Suprapubic skin (tissue), 4 donors: ENCODE results near the gene TSHZ1. TPM values are rescaled to one million over a fixed set of nuclear protein-coding genes. Genes with fewer than 3 reads are reported as not detected.
"Not testable (repeated sequence)": the region's sequence is repeated elsewhere in the genome, so short reads cannot be mapped to it uniquely, and the experiment has no call there.

Source experiments
- DNase-seq, 2 donors: peaks; one replicate each; pipeline ENCODE4 v3.0.0-alpha.2; 2019; ENCODE audit warnings: low spot score in 2 of 2
- H3K27ac ChIP-seq: fragments of 200-600 bp; sonication (generic); one replicate; pipeline ENCODE4 v1.5.1; 2019
- H3K27me3 ChIP-seq: fragments of 200-600 bp; sonication (generic); one replicate; pipeline ENCODE4 v1.5.1; 2019
- H3K36me3 ChIP-seq: fragments of 200-600 bp; sonication (generic); one replicate; pipeline ENCODE4 v1.5.1; 2019
- H3K4me1 ChIP-seq: fragments of 200-600 bp; sonication (generic); one replicate; pipeline ENCODE4 v1.5.1; 2019
- H3K4me3 ChIP-seq: fragments of 200-600 bp; sonication (generic); one replicate; pipeline ENCODE4 v1.5.1; 2019; ENCODE audit warnings: mild to moderate bottlenecking
- H3K9me3 ChIP-seq: fragments of 200-600 bp; sonication (generic); one replicate; pipeline ENCODE4 v1.5.1; 2019
- EP300 ChIP-seq: sonication (generic); formaldehyde crosslinking; IDR thresholded peaks from one replicate; pipeline ENCODE4 v1.6.1; 2017; ENCODE audit warnings: antibody characterized with exemption
- POLR2A ChIP-seq, 2 donors: fragments of 450-650 bp; IDR thresholded peaks; one replicate each; pipeline ENCODE4 v1.6.1; 2017; ENCODE audit warnings: antibody characterized with exemption in 2 of 2, mild to moderate bottlenecking in 2 of 2, moderate library complexity in 2 of 2
- POLR2AphosphoS5 ChIP-seq, 3 donors: sonication (generic); formaldehyde crosslinking; IDR thresholded peaks; one replicate each; pipeline ENCODE4 v1.6.1; 2017; ENCODE audit warnings: antibody characterized with exemption in 3 of 3
- WGBS: methylation state at CpG from one replicate; pipeline ENCODE4 v1.1.5; 2018; 5-methylcytosine and 5-hydroxymethylcytosine counted together
- total RNA-seq, 4 donors: library from RNA; depleted of rRNA; stranded (reverse); fragments of >200 nt; gene quantifications; one replicate each; pipeline ENCODE4 v1.1.0, GENCODE V29; 2016
- TF ChIP-seq, protein P1 (sequence below), 2 donors: fragments of 200-600 bp in 1 of 2; fragments of 450-650 bp in 1 of 2; sonication (generic) in 1 of 2; IDR thresholded peaks; one replicate each; pipeline ENCODE4 v1.5.1; 2016 to 2019; ENCODE audit warnings: antibody characterized with exemption in 2 of 2, mild to moderate bottlenecking in 1 of 2, moderate library complexity in 1 of 2

TSHZ1 gene
- total RNA-seq, 4 donors from 2014 or later: 15.2 to 24.5 (median 20.3) TPM

GRCh38 chr18:75183524-75183923 lies 27.1 kb upstream of the TSHZ1 start:
- Histone ChIP-seq H3K9me3 (no peaks in the 10 kb centered on the region), H3K4me3 (no peak overlapping the region), H3K27me3 (no peaks in the 10 kb centered on the region), H3K4me1 (peaks cover 4% of the 10 kb centered on the region), H3K36me3 (no peaks in the 10 kb centered on the region), H3K27ac (no peak overlapping the region)
- no peak for TF ChIP-seq POLR2A (IDR thresholded peaks at IDR 0.05)
- TF ChIP-seq, protein P1, sequence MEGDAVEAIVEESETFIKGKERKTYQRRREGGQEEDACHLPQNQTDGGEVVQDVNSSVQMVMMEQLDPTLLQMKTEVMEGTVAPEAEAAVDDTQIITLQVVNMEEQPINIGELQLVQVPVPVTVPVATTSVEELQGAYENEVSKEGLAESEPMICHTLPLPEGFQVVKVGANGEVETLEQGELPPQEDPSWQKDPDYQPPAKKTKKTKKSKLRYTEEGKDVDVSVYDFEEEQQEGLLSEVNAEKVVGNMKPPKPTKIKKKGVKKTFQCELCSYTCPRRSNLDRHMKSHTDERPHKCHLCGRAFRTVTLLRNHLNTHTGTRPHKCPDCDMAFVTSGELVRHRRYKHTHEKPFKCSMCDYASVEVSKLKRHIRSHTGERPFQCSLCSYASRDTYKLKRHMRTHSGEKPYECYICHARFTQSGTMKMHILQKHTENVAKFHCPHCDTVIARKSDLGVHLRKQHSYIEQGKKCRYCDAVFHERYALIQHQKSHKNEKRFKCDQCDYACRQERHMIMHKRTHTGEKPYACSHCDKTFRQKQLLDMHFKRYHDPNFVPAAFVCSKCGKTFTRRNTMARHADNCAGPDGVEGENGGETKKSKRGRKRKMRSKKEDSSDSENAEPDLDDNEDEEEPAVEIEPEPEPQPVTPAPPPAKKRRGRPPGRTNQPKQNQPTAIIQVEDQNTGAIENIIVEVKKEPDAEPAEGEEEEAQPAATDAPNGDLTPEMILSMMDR (IDR thresholded peaks at IDR 0.05): no peak
- TF ChIP-seq POLR2AphosphoS5 (IDR thresholded peaks at IDR 0.05): no peak
- TF ChIP-seq EP300: no peak
- 85% methylated on average over 5 of the region's 5 CpGs for WGBS
- no peak for DNase-seq

GRCh38 chr18:75183973-75184493 lies 26.6 kb upstream of the TSHZ1 start:
- WGBS: 93% methylated on average over 12 of the region's 14 CpGs
- no peaks in the 10 kb centered on the region for H3K36me3 ChIP-seq
- no peak for DNase-seq

DNA sequence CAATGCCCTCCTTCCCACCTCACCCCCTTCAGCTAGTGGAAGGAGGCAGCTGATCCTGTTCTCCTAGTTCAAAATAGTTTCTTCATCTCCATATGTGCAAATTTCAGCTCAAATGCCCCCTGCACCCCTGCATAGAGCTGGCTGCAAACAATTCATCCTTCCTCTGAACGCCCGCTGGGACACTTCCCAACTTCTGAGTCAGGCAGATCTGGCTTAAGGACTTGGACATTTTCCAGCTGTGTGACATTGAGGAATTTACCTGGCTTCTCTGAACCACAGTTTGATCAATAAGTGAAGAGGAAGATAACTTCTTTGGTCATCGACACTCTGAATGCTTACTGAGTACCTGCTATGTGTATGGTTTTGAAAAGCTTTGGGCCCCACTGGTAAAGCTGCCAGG lies 25.1 kb upstream of the TSHZ1 start:
- Histone ChIP-seq H3K27me3 (no peaks in the 10 kb centered on the region), H3K9me3 (no peaks in the 10 kb centered on the region), H3K27ac (no peak overlapping the region), H3K4me3 (no peak overlapping the region), H3K36me3 (no peaks in the 10 kb centered on the region), H3K4me1 (peaks cover 4% of the 10 kb centered on the region)
- WGBS: 70% methylated on average over 3 of the region's 3 CpGs
- DNase-seq: no peak
- TF ChIP-seq, protein P1 (IDR thresholded peaks at IDR 0.05): no peak
- TF ChIP-seq POLR2AphosphoS5 (IDR thresholded peaks at IDR 0.05): no peak
- TF ChIP-seq POLR2A (IDR thresholded peaks at IDR 0.05): no peak
- no peak for TF ChIP-seq EP300

More at GRCh38 chr18:75183973-75184493, 26.6 kb upstream of the TSHZ1 start:
- H3K4me1 ChIP-seq: peaks cover 4% of the 10 kb centered on the region
- no peaks in the 10 kb centered on the region for H3K9me3 ChIP-seq
- H3K4me3 ChIP-seq: no peak overlapping the region
- no peak overlapping the region for H3K27ac ChIP-seq
- TF ChIP-seq EP300 (no peak), POLR2AphosphoS5 (IDR thresholded peaks at IDR 0.05) (no peak), POLR2A (IDR thresholded peaks at IDR 0.05) (no peak)
- TF ChIP-seq, protein P1 (IDR thresholded peaks at IDR 0.05): no peak
- no peaks in the 10 kb centered on the region for H3K27me3 ChIP-seq

- H3K27ac ChIP-seq, H3K27me3 ChIP-seq, H3K4me1 ChIP-seq, H3K4me3 ChIP-seq, H3K9me3 ChIP-seq, DNase-seq, H3K36me3 ChIP-seq: not testable (repeated sequence)
- WGBS: 81% methylated on average over 4 of the region's 4 CpGs
These were observed 22.9 kb upstream of the TSHZ1 start for GRCh38 chr18:75187702-75188101.

DNA sequence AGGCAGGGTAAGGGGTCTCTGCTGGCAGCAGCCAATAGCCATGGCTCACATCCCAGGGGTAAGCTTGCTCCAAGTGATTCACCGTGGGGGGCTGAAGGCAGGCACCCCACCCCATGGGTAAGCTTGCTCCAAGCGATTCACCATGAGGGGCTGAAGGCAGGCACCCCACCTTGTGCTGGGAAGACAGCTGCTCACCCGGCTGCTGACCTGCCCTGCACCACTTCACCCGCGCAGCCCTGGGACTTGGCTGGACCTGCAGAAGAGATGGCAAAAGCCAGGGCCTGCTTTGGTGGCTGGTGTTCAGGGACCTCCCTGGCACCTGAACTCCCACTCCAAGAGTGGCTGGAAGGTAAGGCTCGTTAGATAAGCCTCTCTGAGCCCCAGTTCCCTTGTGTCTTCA lies 20.9 kb upstream of the TSHZ1 start:
- 93% methylated on average over 6 of the region's 6 CpGs for WGBS
- TF ChIP-seq EP300 (no peak), POLR2A (IDR thresholded peaks at IDR 0.05) (no peak), POLR2AphosphoS5 (IDR thresholded peaks at IDR 0.05) (no peak)
- TF ChIP-seq, protein P1 (IDR thresholded peaks at IDR 0.05): no peak
- H3K27me3 ChIP-seq: no peaks in the 10 kb centered on the region
- no peak overlapping the region for H3K27ac ChIP-seq
- no peaks in the 10 kb centered on the region for H3K9me3 ChIP-seq
- no peak overlapping the region for H3K4me3 ChIP-seq
- H3K36me3 ChIP-seq: no peaks in the 10 kb centered on the region
- peaks cover 4% of the 10 kb centered on the region for H3K4me1 ChIP-seq
- DNase-seq: no peak

- WGBS: 87% methylated on average over 7 of the region's 7 CpGs
- no peaks in the 10 kb centered on the region for H3K36me3 ChIP-seq
- no peaks in the 10 kb centered on the region for H3K27me3 ChIP-seq
- no peak overlapping the region for H3K27ac ChIP-seq
- no peak for DNase-seq
- TF ChIP-seq EP300 (no peak), POLR2AphosphoS5 (IDR thresholded peaks at IDR 0.05) (no peak), POLR2A (IDR thresholded peaks at IDR 0.05) (no peak)
- TF ChIP-seq, protein P1 (IDR thresholded peaks at IDR 0.05): no peak
- H3K9me3 ChIP-seq: no peaks in the 10 kb centered on the region
- H3K4me1 ChIP-seq: peaks cover 5% of the 10 kb centered on the region
- no peak overlapping the region for H3K4me3 ChIP-seq
These were observed 17.7 kb upstream of the TSHZ1 start for GRCh38 chr18:75192899-75193298.
